Amygdala (tissue), 56 donors: ENCODE results near the gene PTPRS.
A peak's percentile ranks its signal among the peaks of the same experiment; 100 is the strongest.

Experiments used
- DNase-seq, 56 donors: peaks; one replicate each; lab custom pipeline; 2025; lab: John Stamatoyannopoulos, UW

The PTPRS gene

DNA sequence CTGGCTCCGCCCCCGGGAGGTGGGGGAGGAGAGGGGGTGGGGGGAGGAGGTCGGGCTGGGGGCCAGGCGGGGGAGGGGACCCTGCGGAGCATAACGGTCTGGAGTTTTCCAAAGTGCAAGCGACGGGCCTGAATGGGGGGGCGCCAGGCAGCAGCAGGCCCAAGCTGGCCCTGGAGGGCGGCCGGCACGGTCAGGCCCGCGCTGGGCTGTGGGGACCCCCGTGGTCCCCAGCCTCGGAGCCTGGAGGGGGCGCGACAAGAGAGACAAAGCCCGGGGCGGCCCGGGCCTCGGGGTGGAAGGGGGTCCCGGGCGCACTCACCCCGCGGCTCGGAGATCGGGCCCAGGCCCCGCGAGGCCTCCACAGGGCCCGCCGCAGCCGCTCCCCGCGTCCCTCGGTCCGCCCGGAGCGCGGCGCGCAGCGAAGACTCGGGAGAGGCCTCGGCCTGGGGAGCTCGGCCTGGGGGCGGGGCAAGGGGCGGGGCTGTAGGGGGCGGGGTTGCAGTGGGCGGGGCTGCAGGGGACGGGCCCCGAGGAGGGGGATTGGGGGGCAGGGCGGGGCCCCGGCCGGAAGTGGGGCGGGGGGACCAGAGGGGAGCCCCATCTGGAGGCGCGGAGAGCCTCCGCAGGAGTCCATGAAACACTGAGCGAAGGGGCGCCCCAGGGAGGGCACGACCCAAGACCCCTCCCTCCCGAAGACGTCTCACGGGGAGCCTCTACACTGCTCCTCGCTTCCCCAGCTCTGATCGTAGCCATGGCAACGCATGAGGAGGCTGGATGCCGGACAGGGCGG is 47.6 kb downstream of the PTPRS start:
- DNase-seq = peak in 52 of 56 donors; percentile 15 to 84 (median 64)

- DNase-seq = peak in 1 of 56 donors; percentile 28
These were observed 48.2 kb downstream of the PTPRS start for GRCh38 chr19:5292453-5292821.

DNA sequence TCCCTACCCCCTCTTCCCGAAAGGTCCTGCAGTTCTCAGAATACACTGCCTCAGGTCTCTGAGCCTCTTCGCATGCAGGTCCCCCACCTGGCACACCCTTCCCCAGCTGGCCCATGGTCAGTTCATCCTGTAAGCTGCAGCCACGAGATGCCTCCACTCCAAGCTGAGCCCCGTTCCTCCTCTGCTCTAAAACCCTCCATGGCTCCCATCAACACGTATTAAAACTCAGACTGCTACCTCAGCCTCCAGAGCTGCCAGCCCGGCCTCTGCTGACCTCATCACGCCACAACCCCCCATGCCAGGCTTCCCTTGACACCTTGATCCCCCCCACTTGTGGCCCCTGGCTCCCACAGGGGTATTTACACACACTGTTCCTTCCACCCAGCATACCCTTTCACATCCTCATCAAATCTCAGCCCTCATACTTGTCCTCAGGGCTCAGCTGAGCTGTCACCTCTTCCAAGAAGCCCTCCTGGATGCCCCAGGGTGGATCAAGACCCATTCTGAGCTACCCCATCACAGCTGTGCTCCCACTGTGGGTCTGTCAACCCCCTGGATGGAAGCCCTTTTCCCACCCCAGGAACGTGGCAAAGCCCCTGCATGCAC is 48.9 kb downstream of the PTPRS start:
- no peak for DNase-seq
